ENCODE measurements around the gene MAPK8IP1. TPM values are rescaled to one million over a fixed set of nuclear protein-coding genes. Genes with fewer than 3 reads are reported as not detected.
A peak's percentile ranks its signal among the peaks of the same experiment; 100 is the strongest.

MAPK8IP1 gene
- total RNA-seq, 1 experiment from 2014 or later = 3.0 TPM

DNA sequence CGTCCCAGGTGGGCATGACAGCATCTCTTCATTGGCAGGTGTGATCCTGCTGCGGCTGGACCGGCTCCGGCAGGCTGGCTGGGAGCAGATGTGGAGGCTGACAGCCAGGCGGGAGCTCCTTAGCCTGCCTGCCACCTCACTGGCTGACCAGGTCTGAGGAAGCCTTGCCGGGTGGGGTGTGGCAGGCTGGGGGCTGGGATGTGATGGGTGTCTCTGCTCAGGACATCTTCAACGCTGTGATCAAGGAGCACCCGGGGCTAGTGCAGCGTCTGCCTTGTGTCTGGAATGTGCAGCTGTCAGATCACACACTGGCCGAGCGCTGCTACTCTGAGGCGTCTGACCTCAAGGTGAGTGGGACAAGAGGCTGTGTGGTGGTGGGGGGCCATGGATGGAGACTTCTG lies 40.5 kb downstream of the MAPK8IP1 start:
- no peak for DNase-seq (ENCODE audit: low read depth)

GRCh38 chr11:45926536-45927331 lies 41.3 kb downstream of the MAPK8IP1 start:
- DNase-seq (ENCODE audit: low read depth) = no peak

DNA sequence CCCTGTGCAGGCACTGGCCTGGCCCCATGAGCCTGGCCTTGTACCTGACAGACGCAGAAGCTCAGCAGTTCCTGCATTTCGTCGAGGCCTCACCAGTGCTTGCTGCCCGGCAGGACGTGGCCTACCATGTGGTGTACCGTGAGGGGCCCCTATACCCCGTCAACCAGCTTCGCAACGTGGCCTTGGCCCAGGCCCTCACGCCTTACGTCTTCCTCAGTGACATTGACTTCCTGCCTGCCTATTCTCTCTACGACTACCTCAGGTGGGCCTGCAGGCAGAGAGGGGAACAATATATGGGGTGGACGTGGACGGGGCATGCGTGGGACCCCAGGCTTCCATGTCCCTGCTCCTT lies 41.9 kb downstream of the MAPK8IP1 start:
- no peak for DNase-seq (ENCODE audit: low read depth)

DNA sequence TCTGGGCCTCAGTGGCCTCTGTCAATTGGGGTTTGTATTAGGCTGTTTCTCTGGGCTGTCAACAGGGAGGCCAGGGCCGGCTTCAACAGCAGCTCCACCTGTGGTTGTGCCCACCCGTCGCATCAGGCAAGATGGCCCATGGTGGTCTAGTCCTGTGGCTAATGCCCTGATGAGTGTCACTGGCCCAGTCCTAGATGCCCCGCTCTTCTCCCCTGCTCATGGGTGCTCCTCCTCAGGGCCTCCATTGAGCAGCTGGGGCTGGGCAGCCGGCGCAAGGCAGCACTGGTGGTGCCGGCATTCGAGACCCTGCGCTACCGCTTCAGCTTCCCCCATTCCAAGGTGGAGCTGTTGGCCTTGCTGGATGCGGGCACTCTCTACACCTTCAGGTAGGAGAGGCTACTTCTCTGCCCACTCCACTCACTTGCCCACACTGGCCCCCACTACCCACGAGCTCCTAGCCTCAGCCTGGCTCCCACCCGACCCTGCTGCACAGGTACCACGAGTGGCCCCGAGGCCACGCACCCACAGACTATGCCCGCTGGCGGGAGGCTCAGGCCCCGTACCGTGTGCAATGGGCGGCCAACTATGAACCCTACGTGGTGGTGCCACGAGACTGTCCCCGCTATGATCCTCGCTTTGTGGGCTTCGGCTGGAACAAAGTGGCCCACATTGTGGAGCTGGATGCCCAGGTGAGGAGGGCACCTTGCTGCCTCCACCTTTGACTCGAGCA lies 42.4 kb downstream of the MAPK8IP1 start:
- no peak for DNase-seq (ENCODE audit: low read depth)

- DNase-seq (ENCODE audit: low read depth) = no peak
Measured at GRCh38 chr11:45928535-45929215, 43.2 kb downstream of the MAPK8IP1 start.

DNA sequence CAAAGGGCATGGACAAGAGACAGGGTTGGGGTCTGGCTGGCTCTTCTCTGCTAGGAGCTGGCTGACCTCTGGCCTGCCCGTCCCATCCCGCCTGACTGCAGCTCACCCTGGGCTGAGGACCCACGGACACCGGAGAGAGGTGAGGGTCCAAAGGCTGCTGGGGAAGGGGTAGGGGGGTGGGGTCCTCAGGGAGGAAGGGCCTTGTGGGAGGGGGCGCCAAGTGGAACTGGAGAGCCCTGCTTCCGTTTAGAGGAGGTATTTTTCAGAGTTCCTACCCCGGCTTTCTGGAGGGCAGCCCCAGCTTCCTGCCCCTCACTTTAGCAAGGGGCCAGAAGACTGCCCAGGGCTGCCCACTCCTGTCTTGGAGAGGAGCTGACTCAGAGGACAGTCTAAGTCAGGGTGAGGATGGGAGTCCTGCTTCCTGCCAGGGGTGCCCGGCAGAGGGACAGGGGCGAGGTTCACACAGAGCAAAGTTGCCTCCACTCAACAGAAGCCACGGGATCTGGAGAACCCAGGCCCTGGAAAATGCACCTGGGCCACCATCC lies 44.1 kb downstream of the MAPK8IP1 start:
- DNase-seq (ENCODE audit: low read depth) = no peak

DNA sequence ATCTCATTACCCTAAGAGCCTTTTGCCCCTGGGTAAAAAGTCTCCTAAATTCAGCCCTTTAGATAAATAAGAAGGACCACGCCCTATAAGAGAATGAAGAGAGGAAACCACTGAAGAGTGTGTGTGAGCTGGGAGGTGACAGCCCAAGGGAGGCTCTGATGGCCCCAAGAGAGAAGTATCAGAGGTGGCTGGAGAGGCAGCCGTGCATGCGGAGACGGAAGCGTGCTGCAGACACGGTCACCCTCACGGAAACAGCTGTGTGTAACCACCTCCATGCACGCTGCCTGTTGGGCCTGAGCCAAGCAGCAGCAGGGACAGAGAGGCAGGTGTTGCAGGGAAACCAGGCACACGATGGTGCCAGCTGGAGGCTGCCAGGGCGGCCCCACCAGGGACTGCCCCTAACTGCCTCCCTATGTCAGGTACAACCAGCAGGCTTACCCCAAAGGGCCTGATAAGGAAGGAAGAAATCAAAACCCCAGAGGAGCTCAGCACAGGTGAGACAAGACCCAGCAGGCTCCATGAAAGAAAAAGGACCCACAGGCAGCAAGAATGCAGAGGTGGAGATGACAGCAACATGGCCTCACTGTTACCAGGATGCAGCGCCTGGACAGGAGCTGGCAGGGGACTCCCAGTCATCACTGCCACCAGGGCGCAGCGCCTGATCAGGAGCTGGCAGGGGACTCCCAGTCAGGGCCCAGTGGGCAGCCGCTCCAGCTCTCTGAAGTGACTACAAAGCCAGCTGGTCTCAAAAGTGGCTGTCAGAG lies 44.8 kb downstream of the MAPK8IP1 start:
- DNase-seq (ENCODE audit: low read depth) = no peak

- DNase-seq (ENCODE audit: low read depth) = no peak
Measured at GRCh38 chr11:45930951-45931570, 45.6 kb downstream of the MAPK8IP1 start.

DNA sequence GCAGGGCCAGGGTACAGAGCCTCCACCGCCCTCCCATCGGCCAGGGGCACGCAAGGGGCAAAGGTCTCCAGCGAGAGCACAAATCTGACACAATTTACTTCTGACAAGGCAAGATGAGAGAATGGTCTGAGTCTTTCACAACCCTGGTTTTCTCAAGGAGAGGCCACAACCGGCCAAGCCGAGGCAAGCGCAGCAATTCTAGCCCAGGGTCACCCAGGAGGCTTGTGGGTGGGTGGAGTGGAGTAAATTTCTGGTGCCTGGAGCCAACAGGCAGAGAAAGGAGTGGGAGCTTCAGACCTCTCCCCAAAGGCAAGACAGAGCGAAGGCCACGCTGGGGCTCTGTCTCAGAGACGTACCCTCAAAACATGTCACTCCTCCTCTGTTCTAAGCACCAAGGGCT lies 46.3 kb downstream of the MAPK8IP1 start:
- DNase-seq (ENCODE audit: low read depth) = no peak

- no peak for DNase-seq (ENCODE audit: low read depth)
Measured at GRCh38 chr11:45932217-45932616, 46.8 kb downstream of the MAPK8IP1 start.

GRCh38 chr11:45933131-45933831 lies 47.8 kb downstream of the MAPK8IP1 start:
- peak; percentile 38 for DNase-seq (ENCODE audit: low read depth)

GRCh38 chr11:45933846-45934579 lies 48.6 kb downstream of the MAPK8IP1 start:
- no peak for DNase-seq (ENCODE audit: low read depth)

DNA sequence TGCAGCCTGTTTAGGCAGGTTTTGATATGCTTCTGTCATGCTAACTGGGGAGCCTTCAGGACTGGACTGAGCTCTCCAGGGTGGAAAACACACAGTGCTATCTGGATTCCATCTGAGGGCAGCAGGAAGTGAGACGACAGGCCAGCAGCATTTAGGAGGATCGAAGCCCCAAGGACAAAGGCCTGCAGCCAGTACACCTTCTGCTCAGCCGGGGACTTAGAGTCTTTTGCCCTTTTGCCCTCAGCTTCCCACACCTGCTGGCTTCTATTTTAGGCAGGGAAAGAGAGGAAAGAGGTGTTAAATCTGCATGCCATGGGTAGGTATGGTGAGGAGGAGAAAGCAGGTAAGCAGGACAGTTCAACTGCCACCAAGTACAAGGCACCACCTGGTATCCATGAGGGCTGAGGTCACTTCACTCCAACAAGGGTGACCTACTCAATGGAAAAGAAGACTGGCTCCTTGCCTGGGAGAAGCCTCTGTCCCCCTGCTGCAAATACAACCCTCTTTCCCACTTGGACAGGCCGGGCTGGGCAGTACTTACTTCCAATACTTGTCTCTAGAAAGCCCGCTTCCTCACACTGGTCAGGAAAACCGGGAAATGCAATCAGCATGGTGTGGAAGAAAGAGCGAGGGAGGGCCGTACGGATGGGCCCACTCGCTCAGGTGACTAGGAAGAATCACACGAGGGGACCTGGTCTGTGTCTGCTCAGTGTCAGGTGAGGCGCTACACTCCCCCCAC lies 49.3 kb downstream of the MAPK8IP1 start:
- no peak for DNase-seq (ENCODE audit: low read depth)

DNA sequence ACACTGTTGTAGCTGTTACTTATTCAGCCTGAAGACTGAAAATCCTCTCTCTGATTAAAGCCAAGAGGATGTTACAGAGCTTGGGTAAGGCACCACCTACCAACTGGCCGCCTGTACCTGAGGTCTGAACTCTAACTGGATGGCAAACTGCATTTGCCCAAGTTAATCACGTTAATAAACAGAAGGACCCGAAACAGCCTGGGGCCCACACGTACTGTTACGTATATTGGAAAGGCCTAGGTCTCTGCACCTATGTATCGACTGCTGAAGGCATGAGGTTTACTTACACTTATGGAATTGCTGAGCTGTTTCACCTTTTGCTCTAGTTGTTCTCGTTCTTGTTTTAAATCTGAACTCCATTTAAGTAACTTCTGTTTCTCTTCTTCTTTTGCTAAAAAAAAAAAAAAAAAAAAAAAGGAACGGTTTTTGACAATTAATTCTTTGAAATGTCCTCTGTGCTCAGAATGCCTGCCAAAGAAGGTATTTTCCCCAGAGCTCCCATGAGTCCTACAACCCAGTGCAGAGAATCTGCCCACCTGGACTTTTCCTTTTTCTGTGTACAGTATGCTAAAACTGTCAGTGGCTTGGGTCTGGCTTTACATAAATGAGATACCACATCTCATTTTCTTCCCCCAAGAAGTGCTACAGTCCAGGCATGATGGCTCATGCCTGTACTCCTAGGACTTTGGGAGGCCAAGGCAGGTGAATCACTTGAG lies 50.1 kb downstream of the MAPK8IP1 start:
- DNase-seq (ENCODE audit: low read depth) = no peak

GRCh38 chr11:45936511-45937054 lies 51.1 kb downstream of the MAPK8IP1 start:
- no peak for DNase-seq (ENCODE audit: low read depth)

DNA sequence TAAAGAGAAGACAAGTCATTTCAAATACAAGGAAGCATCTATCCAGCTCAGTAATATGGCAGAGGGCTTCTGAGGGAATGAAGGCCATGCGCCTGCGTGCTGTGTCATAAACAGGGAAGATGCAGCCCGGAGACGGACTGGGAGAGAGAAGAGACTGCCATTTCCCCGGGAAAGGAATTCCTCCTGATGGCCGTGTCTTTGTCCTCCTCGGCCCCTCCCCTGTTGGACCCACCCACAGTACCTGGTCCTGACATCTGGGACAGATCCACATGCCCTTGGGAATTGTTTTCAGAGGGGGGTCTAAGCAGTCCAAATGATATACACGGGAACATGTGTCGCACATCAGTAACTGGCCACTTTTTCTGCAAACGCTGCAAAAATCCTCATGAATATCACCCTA lies 52.5 kb downstream of the MAPK8IP1 start:
- DNase-seq (ENCODE audit: low read depth) = no peak

DNA sequence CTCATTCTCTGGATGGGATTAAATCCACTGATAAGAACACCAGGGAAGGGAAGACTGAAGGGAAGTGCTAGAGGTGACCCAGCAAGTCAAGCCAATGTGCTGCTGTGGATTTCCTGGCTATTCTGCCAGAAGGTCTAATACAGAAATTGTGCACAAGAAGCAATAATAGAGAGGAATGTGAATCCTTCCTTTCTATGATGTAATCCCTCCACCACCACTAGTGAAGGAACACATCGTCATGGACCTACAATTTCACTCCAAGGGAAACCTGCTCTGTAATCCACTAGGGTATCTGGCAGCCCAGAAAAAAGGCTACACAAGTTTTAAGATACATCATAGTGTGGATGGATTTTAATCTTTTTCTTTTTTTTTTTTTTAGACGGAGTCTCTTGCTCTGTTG lies 54.4 kb downstream of the MAPK8IP1 start:
- DNase-seq (ENCODE audit: low read depth) = no peak

- DNase-seq (ENCODE audit: low read depth) = no peak
Measured at GRCh38 chr11:45941285-45941684, 55.8 kb downstream of the MAPK8IP1 start.
